Ishikawa (cell line): ENCODE measurements around the gene WNT11.

Experiments used
- CEBPB ChIP-seq: IDR thresholded peaks from 2 replicates; pipeline ENCODE4 v1.6.1; 2012
- CREB1 ChIP-seq: IDR thresholded peaks from 2 replicates; pipeline ENCODE4 v1.6.1; 2012; ENCODE audit warnings: low read depth
- EGR1 ChIP-seq: IDR thresholded peaks from 2 replicates; pipeline ENCODE4 v1.6.1; 2012
- EP300 ChIP-seq: IDR thresholded peaks from 2 replicates; pipeline ENCODE4 v1.6.1; 2012; ENCODE audit warnings: borderline replicate concordance
- FOXM1 ChIP-seq: IDR thresholded peaks from 2 replicates; pipeline ENCODE4 v1.6.1; 2012; ENCODE audit warnings: low read depth, borderline replicate concordance
- MAX ChIP-seq: IDR thresholded peaks from 2 replicates; pipeline ENCODE4 v1.6.1; 2012
- NFIC ChIP-seq: IDR thresholded peaks from 2 replicates; pipeline ENCODE4 v1.6.1; 2012
- RAD21 ChIP-seq: IDR thresholded peaks from 2 replicates; pipeline ENCODE4 v1.6.1; 2012; ENCODE audit warnings: low read depth
- REST ChIP-seq: IDR thresholded peaks from 2 replicates; pipeline ENCODE4 v1.6.1; 2012; ENCODE audit warnings: low read depth, mild to moderate bottlenecking
- TAF1 ChIP-seq: IDR thresholded peaks from 2 replicates; pipeline ENCODE4 v1.6.1; 2012; ENCODE audit warnings: low read depth, mild to moderate bottlenecking
- TCF12 ChIP-seq: IDR thresholded peaks from 2 replicates; pipeline ENCODE4 v1.6.1; 2012; ENCODE audit warnings: low read depth
- TEAD4 ChIP-seq: IDR thresholded peaks from 2 replicates; pipeline ENCODE4 v1.6.1; 2012
- YY1 ChIP-seq: IDR thresholded peaks from 2 replicates; pipeline ENCODE4 v1.6.1; 2012; ENCODE audit warnings: low read depth
- ZBTB7A ChIP-seq: IDR thresholded peaks from 2 replicates; pipeline ENCODE4 v1.6.1; 2012; ENCODE audit warnings: low read depth
- TF ChIP-seq, protein P1 (sequence below): IDR thresholded peaks from 2 replicates; pipeline ENCODE4 v1.6.1; 2012

Gene WNT11

DNA sequence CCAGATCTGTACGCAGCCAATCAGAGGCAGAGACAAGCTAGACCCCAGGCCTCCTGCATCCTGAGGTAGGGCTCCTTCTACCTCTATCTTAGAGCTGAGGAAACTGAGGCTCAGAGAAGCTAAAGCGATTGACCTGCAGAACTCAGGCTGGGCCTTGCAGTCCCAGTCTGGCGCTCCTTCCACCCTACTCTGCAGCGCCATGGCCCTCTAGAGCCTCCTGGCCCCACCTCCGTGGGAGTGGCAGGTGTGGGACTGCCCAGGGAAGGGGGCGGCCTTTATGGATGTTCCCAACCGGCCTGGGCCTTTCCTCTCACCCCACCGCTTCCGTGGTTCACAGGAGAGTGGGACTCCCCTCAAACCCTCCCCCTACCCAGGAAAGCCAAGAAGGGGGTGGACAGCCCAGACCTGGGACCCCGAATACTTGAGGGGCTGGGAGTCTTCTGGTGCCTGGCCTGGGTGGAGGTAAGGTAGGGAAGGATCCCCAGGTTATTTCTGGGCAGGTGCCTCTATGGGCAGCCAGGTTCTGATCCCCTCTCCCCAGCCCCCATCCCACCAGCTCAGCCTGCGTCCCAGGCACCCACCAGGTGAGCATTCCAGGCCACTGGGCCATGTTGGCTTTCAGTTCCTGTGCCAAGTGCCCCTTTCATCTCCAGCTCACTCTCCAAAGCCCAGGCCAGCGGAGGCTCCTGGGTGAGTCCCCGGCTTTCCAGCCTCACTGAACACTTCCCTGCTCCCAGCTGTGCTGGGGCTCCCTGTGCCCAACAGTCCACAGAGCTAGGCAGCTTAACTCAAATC lies 3.0 kb downstream of the WNT11 start:
- TF ChIP-seq EP300 (no peak), EGR1 (no peak), RAD21 (no peak), CEBPB (no peak)

DNA sequence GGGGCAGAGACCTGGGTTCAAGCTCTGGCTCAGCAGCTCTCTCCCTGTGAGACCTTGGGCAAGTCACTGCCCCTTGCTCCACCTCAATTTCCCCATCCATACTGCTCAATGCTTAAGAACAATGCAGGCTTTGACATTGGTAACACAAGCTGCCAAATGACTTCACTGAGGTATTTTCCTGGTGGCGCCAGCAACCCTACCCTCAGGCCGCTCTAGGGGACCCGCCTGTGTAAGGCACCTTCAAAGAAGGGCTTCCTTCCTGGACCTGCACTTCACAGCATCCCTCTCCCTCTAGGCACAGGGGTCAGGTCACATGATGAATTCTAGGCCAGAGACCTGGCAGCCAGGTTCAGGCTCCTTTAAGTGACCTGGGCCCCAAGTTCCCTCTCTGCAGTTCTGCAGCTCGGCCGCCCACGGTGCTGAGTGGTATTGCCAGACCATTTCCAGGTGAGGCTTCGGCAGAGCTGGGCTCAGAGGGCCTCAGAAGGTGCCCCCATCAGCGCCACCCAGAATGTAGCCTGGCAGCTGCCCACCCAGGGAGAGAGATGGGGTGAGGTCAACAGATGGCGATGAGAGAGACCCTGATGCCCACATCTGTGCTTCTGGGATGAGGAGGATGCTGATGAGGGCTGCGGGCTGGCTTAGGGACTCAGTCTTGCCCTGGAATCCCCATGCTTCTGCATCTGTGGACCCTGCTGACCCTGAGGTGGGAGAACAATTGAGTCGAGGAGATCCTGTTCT lies 4.5 kb downstream of the WNT11 start:
- no peak for TF ChIP-seq YY1
- TF ChIP-seq MAX, result no peak
- TF ChIP-seq CEBPB, result no peak
- TF ChIP-seq TAF1, result no peak
- TF ChIP-seq CREB1, result no peak
- TF ChIP-seq TCF12, result no peak
- TF ChIP-seq EP300, result no peak
- TF ChIP-seq, protein P1, sequence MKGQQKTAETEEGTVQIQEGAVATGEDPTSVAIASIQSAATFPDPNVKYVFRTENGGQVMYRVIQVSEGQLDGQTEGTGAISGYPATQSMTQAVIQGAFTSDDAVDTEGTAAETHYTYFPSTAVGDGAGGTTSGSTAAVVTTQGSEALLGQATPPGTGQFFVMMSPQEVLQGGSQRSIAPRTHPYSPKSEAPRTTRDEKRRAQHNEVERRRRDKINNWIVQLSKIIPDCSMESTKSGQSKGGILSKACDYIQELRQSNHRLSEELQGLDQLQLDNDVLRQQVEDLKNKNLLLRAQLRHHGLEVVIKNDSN, result no peak
- TF ChIP-seq RAD21, result no peak
- TF ChIP-seq FOXM1, result no peak
- no peak for TF ChIP-seq ZBTB7A
- TF ChIP-seq REST, result no peak
- no peak for TF ChIP-seq TEAD4

- TF ChIP-seq EGR1, result no peak
- TF ChIP-seq RAD21, result no peak
- TF ChIP-seq REST, result no peak
- no peak for TF ChIP-seq YY1
- TF ChIP-seq TAF1, result no peak
- no peak for TF ChIP-seq CEBPB
- no peak for TF ChIP-seq CREB1
- TF ChIP-seq TEAD4, result no peak
- TF ChIP-seq ZBTB7A, result no peak
- TF ChIP-seq TCF12, result no peak
- no peak for TF ChIP-seq MAX
- TF ChIP-seq, protein P1, result no peak
- no peak for TF ChIP-seq NFIC
- TF ChIP-seq FOXM1, result no peak
- TF ChIP-seq EP300, result no peak
Measured at GRCh38 chr11:76201056-76201455, 5.2 kb downstream of the WNT11 start.

DNA sequence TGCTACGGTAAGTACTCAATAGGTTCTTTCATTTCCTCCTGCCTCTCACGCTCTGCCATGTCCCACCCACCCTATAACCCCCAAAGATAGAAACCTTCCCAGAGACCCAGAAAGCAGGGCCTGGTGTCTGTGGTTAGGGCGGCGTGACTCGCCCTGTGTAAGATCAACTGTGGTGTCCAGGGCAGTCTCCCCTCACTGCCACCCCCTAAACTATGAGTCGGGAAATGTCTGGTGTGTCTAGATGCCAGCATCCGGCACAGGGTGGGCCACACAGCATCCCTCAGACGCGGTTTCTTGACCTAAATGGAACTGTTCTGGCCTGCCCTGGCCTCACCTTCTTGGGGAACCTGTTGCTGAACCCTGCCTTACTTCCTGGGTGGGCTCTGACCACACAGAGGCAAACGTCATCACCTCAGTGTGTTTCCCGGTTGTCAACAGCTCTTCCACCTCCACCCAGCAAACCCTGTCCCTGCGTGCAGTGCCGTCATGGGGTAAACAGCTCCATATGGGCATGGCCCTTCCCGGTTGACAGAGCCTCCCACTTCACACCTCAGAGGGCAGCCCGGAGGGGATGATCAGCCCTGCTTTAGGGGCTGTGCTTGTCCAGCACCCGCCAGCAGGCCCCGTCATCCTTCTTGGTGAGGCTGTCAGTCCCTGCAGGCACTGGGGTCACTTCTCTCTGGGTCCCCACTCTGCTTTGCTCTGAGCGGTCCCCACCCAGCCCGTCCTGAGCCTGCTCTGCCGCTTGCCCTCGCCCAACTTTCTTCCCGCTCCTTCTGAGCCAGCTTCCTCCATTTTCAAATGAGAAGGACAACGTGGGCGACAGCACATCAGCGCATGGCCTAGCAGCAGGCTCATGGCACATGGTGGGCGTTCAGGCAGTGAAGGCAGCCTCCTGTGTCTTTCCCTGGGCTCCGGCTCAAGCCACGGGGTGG lies 6.0 kb downstream of the WNT11 start:
- TF ChIP-seq REST (no peak), FOXM1 (no peak), ZBTB7A (no peak), MAX (0 out of 2 replicates have a peak, but pooled peaks have one; percentile 17), EGR1 (no peak)
